Heart right ventricle (tissue), 16 donors: ENCODE measurements around the gene COL4A2. TPM values are rescaled to one million over a fixed set of nuclear protein-coding genes. Genes with fewer than 3 reads are reported as not detected.
A peak's percentile ranks its signal among the peaks of the same experiment; 100 is the strongest.

Experiments used
- ATAC-seq, 8 donors: fragments of 200-7000 bp; cut with Tn5 transposase; one replicate each; pipeline ENCODE4 v1.9.1; 2020; ENCODE audit warnings: mild to moderate bottlenecking in 8 of 8, moderate library complexity in 8 of 8, moderate number of reproducible peaks in 1 of 8
- DNase-seq, 2 donors: peaks; one replicate each; pipeline ENCODE4 v3.0.0-alpha.2; 2020
- H3K27ac ChIP-seq, 10 donors: fragments of 200-600 bp; sonication (generic) in 2 of 10; one replicate each; pipeline versions ENCODE4 v1.5.0 to v1.8.0; 2020 to 2022; ENCODE audit warnings: mild to moderate bottlenecking in 3 of 10
- H3K27me3 ChIP-seq, 7 donors: fragments of 200-600 bp; one replicate each; pipeline ENCODE4 v1.8.0; 2021 to 2022; ENCODE audit warnings: mild to moderate bottlenecking in 2 of 7
- H3K36me3 ChIP-seq, 9 donors: fragments of 200-600 bp; sonication (generic) in 1 of 9; one replicate each; pipeline versions ENCODE4 v1.5.0 to v1.8.0; 2020 to 2022; ENCODE audit warnings: mild to moderate bottlenecking in 2 of 9
- H3K4me1 ChIP-seq, 9 donors: fragments of 200-600 bp; sonication (generic) in 1 of 9; one replicate each; pipeline versions ENCODE4 v1.5.0 to v1.8.0; 2020 to 2022; ENCODE audit warnings: mild to moderate bottlenecking in 4 of 9
- H3K4me3 ChIP-seq, 10 donors: fragments of 200-600 bp; sonication (generic) in 2 of 10; one replicate each; pipeline versions ENCODE4 v1.5.0 to v1.8.0; 2020 to 2022; ENCODE audit warnings: mild to moderate bottlenecking in 7 of 10, moderate library complexity in 2 of 10
- H3K9me3 ChIP-seq, 11 donors: fragments of 200-600 bp in 10 of 11; sonication (generic) in 2 of 11; one replicate each; pipeline versions ENCODE4 v1.5.0 to v1.8.0; 2013 to 2022; ENCODE audit warnings: mild to moderate bottlenecking in 2 of 11, control low read depth in 1 of 11, moderate library complexity in 1 of 11
- CTCF ChIP-seq, 9 donors: fragments of 200-600 bp; sonication (generic) in 2 of 9; IDR thresholded peaks; one replicate each; pipeline versions ENCODE4 v1.5.0 to v1.8.0; 2021 to 2022; ENCODE audit warnings: antibody characterized with exemption in 9 of 9, mild to moderate bottlenecking in 5 of 9, moderate library complexity in 1 of 9
- WGBS, 2 donors: extraction: QIAGEN DNeasy Blood & Tissue Kit; methylation state at CpG; one replicate each; pipeline ENCODE4 v1.1.7; 2013; ENCODE audit warnings: inconsistent platforms in 1 of 2; 5-methylcytosine and 5-hydroxymethylcytosine counted together
- intact Hi-C, 10 donors: fragments of 100-400 bp; cut with DNase I; formaldehyde crosslinking; loops; one replicate each; pipeline versions ENCODE4 v1.11.1 to v1.14.2; 2022
- polyA plus RNA-seq, 2 donors: library from polyadenylated mRNA; stranded (reverse); fragments of 200-250 nt; gene quantifications; one replicate each; pipeline ENCODE4 v1.2.3, GENCODE V29; 2013
- total RNA-seq, 10 donors: library from RNA; stranded (reverse); fragmentation: NEBNext Ultra II Directional in 3 of 10; extraction: Animal tissue kit (Norgen Biotek cat#: 25700) in 3 of 10; gene quantifications; one replicate each; pipeline versions ENCODE4 v1.2.1 to v1.2.4, GENCODE V29; 2021 to 2023
- donor health status: Arrhythmogenic right ventricular cardiomyopathy.
- donor health status: ischemic (EF 13 %, LVEDD 7.1; RV severe dilation, severe dysfunction).
- donor health status: healthy with polysubstance abuse.
- donor health status: DM: no; HTN: yes; CAD: no.
- donor health status: DM: no; HTN: no; CAD: no.
- donor health status: ischemic (EF 25% LVEDD 6.9; RV normal size, moderate dysfunction).
- donor health status: ischemic (EF 25% LVEDD 5.7; RV mildly dilated, moderate dysfunction).
- donor health status: healthy.
- donor health status: DM: yes; HTN: yes; CAD: no.
- donor health status: Ischemic cardiomyopathy.
- donor health status: ischemic (EF 35%, LVEDD 5.7; RV mildly dilated, moderate dysfunction).
- donor health status: nonischemic (EF 11% LVEDD 7.7; RV severe dilation, severe dysfunction).
- donor health status: DM: yes; HTN: yes; CAD: no.
- donor health status: PGD.
- donor health status: ischemic (EF 29% LVEDD 5.4; RV normal size, mild dysfunction).
- donor health status: nonischemic (EF 23%, LVEDD 6.1; RV moderate dilation, normal function).

The COL4A2 gene
- total and polyA plus RNA-seq, 12 donors = 81.7 to 301 (median 128) TPM

- TF ChIP-seq CTCF (IDR thresholded peaks at IDR 0.05) = no peak
- H3K27ac ChIP-seq = peak overlapping the region in 9 of 10 donors; percentile 5 to 94 (median 81)
- 43 to 49% methylated on average over 3 of the region's 3 CpGs for WGBS, 2 donors
- peak in 1 of 2 donors; percentile 62 for DNase-seq
- peak in 6 of 8 donors; percentile 8 to 32 (median 19) for ATAC-seq
- intact Hi-C loops = loop anchor here in 1 of 10 donors (10.0 kb wide), 1 partner anchor 56 kb away; no protein-coding TSS in a partner anchor
- H3K4me1 ChIP-seq = peaks cover 10 to 94% (median 69%) of the 10 kb centered on the region in 9 donors
- no peaks in the 10 kb centered on the region for H3K9me3 ChIP-seq
- peaks cover 0 to 15% (median 0%) of the 10 kb centered on the region in 9 donors for H3K36me3 ChIP-seq
- H3K4me3 ChIP-seq = no peak overlapping the region
- H3K27me3 ChIP-seq = peaks cover 0 to 4% (median 0%) of the 10 kb centered on the region in 7 donors
Observed at GRCh38 chr13:110400786-110401533, 93.9 kb downstream of the COL4A2 start.

GRCh38 chr13:110402299-110403069, 95.4 kb downstream of the COL4A2 start:
- Histone ChIP-seq H3K9me3 (no peaks in the 10 kb centered on the region), H3K4me3 (no peak overlapping the region), H3K27ac (peak overlapping the region in 5 of 10 donors; percentile 2 to 94 (median 67)), H3K4me1 (peaks cover 14 to 94% (median 69%) of the 10 kb centered on the region in 9 donors), H3K36me3 (peaks cover 0 to 15% (median 0%) of the 10 kb centered on the region in 9 donors), H3K27me3 (peaks cover 0 to 4% (median 0%) of the 10 kb centered on the region in 7 donors)
- ATAC-seq (no peak), DNase-seq (peak in 1 of 2 donors; percentile 3)
- WGBS, 2 donors = 94 to 95% methylated on average over 9 of the region's 9 CpGs
- intact Hi-C loops = loop anchor here in 1 of 10 donors (10.0 kb wide), 1 partner anchor 58 kb away; no protein-coding TSS in a partner anchor
- no peak for TF ChIP-seq CTCF (IDR thresholded peaks at IDR 0.05)

- no peak for DNase-seq
- 96 to 98% methylated on average over 1 of the region's 1 CpG for WGBS, 2 donors
- ATAC-seq = no peak
- Histone ChIP-seq H3K9me3 (no peaks in the 10 kb centered on the region), H3K27ac (peak overlapping the region in 4 of 10 donors; percentile 8 to 94 (median 25)), H3K36me3 (peaks cover 0 to 15% (median 0%) of the 10 kb centered on the region in 9 donors), H3K4me1 (peaks cover 10 to 94% (median 69%) of the 10 kb centered on the region in 9 donors), H3K4me3 (no peak overlapping the region), H3K27me3 (peaks cover 0 to 4% (median 0%) of the 10 kb centered on the region in 7 donors)
- no peak for TF ChIP-seq CTCF (IDR thresholded peaks at IDR 0.05)
- intact Hi-C loops = loop anchor here in 1 of 10 donors (10.0 kb wide), 1 partner anchor 59 kb away; no protein-coding TSS in a partner anchor
Observed at GRCh38 chr13:110403315-110403714, 96.2 kb downstream of the COL4A2 start.

GRCh38 chr13:110403721-110404120, 96.6 kb downstream of the COL4A2 start:
- peaks cover 0 to 4% (median 0%) of the 10 kb centered on the region in 7 donors for H3K27me3 ChIP-seq
- no peak for TF ChIP-seq CTCF (IDR thresholded peaks at IDR 0.05)
- H3K36me3 ChIP-seq = peaks cover 0 to 15% (median 0%) of the 10 kb centered on the region in 9 donors
- peaks cover 6 to 93% (median 67%) of the 10 kb centered on the region in 9 donors for H3K4me1 ChIP-seq
- H3K9me3 ChIP-seq = no peaks in the 10 kb centered on the region
- DNase-seq (no peak), ATAC-seq (no peak)
- 72 to 74% methylated on average over 2 of the region's 2 CpGs for WGBS, 2 donors
- intact Hi-C loops = loop anchor here in 1 of 10 donors (10.0 kb wide), 1 partner anchor 59 kb away; no protein-coding TSS in a partner anchor
- H3K27ac ChIP-seq = peak overlapping the region in 3 of 10 donors; percentile 14 to 88 (median 36)
- H3K4me3 ChIP-seq = no peak overlapping the region
